Right renal pelvis (tissue), 4 donors: Measurements from ENCODE around the gene DENND5A. TPM values are rescaled to one million over a fixed set of nuclear protein-coding genes. Genes with fewer than 3 reads are reported as not detected.
"Not testable (repeated sequence)": the region's sequence is repeated elsewhere in the genome, so short reads cannot be mapped to it uniquely, and the experiment has no call there.

Source experiments
- DNase-seq, 4 donors: peaks; one replicate each; pipeline ENCODE4 v3.0.0-alpha.2; 2013; ENCODE audit warnings: low read depth in 4 of 4, low spot score in 3 of 4, missing footprints in 1 of 4
- polyA plus RNA-seq, 4 donors: library from polyadenylated mRNA; unstranded; fragments of 120-200 nt; gene quantifications; one replicate each; pipeline ENCODE4 v1.2.1, GENCODE V29; 2013; ENCODE audit not compliant: insufficient read length in 4 of 4

DENND5A gene
- polyA plus RNA-seq, 4 donors = 77.7 to 95.5 (median 90.0) TPM

- DNase-seq = no peak
Measured at GRCh38 chr11:9103542-9104276, 161.4 kb downstream of the DENND5A start.

- no peak for DNase-seq
Measured at GRCh38 chr11:9099617-9100016, 165.5 kb downstream of the DENND5A start.

DNA sequence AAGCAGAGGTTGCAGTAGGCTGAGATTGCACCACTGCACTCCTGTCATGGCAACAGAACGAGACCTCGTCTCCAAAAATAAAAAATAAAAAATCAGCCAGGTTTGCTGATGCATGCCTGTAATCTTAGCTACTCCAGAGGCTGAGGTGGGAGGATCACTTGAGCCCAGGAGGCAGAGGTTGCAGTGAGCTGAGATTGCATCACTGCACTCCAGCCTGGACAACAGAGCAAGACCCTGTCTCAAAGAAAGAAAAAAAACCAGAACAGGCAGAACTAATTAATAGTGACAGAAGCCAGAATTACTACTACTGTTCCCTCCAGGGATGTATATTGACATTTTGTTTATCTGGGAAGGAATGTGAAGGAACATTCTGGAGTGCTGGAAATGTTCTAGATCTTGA lies 166.7 kb downstream of the DENND5A start:
- not testable (repeated sequence) for DNase-seq

DNA sequence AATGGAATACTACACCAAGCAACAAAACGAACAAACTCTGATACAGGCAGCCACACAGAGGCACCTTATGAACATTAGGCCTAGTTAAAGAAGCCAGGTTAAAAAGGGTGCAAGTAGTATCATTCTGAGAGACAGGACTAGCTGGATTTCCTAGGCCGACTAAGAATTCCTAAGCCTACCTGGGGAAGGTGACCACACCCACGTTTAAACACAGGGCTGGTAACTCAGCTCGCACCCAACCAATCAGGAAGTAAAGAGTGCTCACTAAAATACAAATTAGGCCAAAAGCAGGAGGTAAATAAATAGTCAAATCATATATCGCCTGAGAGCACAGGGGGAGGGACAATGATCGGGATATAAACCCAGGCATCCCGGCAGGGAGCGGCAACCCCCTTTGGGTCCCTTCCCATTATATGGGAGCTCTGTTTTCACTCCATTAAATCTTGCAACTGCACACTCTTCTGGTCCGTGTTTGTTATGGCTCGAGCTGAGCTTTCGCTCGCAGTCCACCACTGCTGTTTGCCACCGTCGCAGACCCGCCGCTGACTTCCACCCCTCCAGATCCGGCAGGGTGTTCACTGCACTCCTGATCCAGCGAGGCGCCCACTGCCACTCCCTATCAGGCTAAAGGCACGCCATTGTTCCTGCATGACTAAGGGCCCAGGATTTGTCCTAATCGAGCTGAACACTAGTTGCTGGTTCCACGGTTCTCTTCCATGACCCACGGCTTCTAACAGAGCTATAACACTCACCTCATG lies 167.8 kb downstream of the DENND5A start:
- DNase-seq = not testable (repeated sequence)

GRCh38 chr11:9096427-9096826 lies 168.7 kb downstream of the DENND5A start:
- DNase-seq = no peak

DNA sequence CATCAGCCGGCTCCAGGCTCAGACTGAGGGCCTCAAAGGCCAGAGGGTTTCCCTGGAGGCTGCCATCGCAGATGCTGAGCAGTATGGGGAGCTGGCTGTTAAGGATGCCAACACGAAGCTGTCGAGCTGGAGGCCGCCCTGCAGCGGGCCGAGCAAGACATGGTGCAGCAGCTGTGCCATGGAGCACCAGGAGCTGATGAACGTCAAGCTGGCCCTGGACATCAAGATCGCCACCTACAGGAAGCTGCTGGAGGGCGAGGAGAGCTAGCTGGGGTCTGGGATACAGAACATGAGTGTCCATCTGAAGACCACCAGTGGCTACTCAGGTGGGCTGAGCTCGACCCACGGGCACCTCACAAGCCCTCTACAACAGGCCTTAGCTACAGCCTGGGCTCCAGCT lies 169.7 kb downstream of the DENND5A start:
- no peak for DNase-seq

GRCh38 chr11:9094420-9094819 lies 170.7 kb downstream of the DENND5A start:
- DNase-seq = no peak

- DNase-seq = no peak
Measured at GRCh38 chr11:9092853-9093778, 172.0 kb downstream of the DENND5A start.

- no peak for DNase-seq
Measured at GRCh38 chr11:9092072-9092471, 173.1 kb downstream of the DENND5A start.

- DNase-seq = no peak
Measured at GRCh38 chr11:9091044-9091922, 173.9 kb downstream of the DENND5A start, which contains the start of gene SCUBE2. Gene SCUBE2, minus strand, starts transcription at chr11:9091599. Its CDS starts 71 bp downstream, at chr11:9091528.

DNA sequence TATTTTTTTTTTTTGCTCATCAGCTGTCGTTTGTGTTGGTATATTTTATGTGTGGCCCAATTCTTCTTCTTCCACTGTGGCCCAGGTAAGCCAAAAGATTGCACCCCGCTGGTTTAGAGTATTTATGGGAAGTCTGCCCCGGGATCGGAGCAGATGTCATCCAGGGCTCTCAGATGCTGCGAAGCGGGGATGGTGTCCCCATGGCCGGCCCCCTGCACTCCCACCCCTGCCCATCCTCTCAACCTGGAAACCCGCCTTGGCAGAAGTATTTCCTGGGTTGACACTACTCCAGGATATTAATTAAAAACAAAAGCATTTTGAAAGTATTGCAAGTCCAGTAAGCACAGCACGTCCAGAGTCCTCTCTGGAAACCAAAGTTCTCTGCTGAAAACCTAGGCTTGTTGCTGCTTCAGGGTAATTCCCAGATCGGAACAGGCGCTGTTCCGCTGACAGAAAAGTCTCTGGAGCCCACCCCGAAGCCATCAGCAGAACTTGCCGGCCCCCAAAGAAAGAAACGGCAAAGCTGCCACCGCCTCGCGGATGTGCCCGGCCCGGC lies 174.6 kb downstream of the DENND5A start:
- DNase-seq = no peak

DNA sequence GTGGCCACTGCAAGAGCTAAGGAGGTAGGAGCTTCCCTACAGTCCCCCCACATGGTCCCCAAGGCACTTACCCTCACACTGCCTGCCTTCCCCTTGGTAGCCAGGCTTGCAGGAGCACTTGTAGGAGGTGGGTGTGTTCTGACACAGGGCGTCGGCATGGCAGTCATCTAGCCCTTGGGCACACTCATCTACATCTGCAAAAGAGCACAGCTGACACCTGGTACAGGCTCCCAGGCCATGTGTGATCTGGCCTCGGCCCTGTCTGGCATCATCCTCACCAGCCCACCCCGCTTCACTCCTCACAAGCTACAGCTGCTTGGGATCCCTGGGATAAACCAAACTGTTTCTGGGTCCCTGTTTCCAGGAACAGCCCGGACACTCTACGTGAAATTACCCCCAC lies 175.5 kb downstream of the DENND5A start:
- DNase-seq = no peak

DNA sequence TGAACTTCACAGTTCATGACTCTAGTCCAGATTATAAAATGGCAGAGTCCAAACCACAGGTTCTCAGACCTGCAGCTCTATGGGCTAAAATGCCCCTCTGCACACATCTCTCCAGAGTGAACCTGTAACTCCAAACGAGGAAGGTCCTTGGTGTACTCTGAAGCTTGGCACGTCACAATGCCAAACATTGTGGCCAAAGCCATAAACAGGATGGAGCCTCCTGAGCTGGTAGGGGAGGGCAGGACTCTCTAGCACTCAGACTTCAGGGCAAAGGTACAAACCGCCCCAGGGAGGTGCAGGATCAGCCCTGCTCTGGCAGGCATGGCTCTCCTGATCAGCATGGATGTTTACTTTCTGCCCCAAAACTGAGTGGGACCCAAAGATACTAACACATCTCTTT lies 176.1 kb downstream of the DENND5A start:
- no peak for DNase-seq

Other genes with a start within 250 kb of the DENND5A start
- gene SCUBE2, start 173.8 kb downstream of the DENND5A start, polyA plus RNA-seq = 1 to 10 TPM; 6.9 to 7.7 (median 7.3) TPM
- 10 to 100 TPM; 33.5 to 46.8 (median 43.6) TPM for gene TMEM41B, start 49.2 kb upstream of the DENND5A start, polyA plus RNA-seq
- 100 to 1,000 TPM; 103 to 126 (median 122) TPM for gene IPO7, start 119.3 kb upstream of the DENND5A start, polyA plus RNA-seq
- gene ZNF143, start 195.7 kb upstream of the DENND5A start, polyA plus RNA-seq = 10 to 100 TPM; 25.9 to 31.7 (median 28.2) TPM